Gastroesophageal sphincter (tissue), 3 donors: ENCODE measurements around the gene HLA-DQB2.

Experiments used
- EP300 ChIP-seq: sonication (generic); formaldehyde crosslinking; IDR thresholded peaks from one replicate; pipeline ENCODE4 v1.6.1; 2017; ENCODE audit warnings: antibody characterized with exemption, mild to moderate bottlenecking
- POLR2A ChIP-seq, 2 donors: fragments of 450-650 bp; IDR thresholded peaks; one replicate each; pipeline ENCODE4 v1.6.1; 2017; ENCODE audit warnings: antibody characterized with exemption in 2 of 2, mild to moderate bottlenecking in 2 of 2, moderate library complexity in 1 of 2
- TF ChIP-seq, protein P1 (sequence below), 4 experiments: fragments of 200-600 bp in 2 of 4; fragments of 450-650 bp in 2 of 4; sonication (generic) in 1 of 4; IDR thresholded peaks; one replicate each; pipeline ENCODE4 v1.5.1; 2017 to 2019; ENCODE audit warnings: antibody characterized with exemption in 4 of 4, mild to moderate bottlenecking in 2 of 4, moderate library complexity in 2 of 4

DNA sequence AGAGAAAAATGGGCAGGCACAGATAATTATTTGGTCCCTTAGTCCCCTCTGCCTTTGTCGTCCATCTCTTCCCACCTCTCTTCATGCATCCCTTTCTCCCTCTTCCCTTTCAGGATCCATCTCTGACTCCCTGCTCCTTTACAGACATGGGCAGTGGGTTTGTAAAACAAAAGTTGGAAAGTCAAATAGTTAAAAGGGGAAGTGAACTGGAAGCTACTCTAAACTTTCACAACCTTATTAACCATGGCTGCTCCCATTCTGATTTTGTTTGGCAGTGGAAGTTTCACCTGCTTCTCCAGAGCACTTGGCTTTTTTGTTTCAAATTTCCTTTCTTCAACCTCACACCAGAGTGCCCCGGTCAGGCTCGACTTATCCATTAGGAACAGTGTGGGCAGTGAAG lies 21.0 kb downstream of the HLA-DQB2 start:
- TF ChIP-seq, protein P1, sequence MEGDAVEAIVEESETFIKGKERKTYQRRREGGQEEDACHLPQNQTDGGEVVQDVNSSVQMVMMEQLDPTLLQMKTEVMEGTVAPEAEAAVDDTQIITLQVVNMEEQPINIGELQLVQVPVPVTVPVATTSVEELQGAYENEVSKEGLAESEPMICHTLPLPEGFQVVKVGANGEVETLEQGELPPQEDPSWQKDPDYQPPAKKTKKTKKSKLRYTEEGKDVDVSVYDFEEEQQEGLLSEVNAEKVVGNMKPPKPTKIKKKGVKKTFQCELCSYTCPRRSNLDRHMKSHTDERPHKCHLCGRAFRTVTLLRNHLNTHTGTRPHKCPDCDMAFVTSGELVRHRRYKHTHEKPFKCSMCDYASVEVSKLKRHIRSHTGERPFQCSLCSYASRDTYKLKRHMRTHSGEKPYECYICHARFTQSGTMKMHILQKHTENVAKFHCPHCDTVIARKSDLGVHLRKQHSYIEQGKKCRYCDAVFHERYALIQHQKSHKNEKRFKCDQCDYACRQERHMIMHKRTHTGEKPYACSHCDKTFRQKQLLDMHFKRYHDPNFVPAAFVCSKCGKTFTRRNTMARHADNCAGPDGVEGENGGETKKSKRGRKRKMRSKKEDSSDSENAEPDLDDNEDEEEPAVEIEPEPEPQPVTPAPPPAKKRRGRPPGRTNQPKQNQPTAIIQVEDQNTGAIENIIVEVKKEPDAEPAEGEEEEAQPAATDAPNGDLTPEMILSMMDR (IDR thresholded peaks at IDR 0.05), result no peak
- no peak for TF ChIP-seq POLR2A (IDR thresholded peaks at IDR 0.05)
- no peak for TF ChIP-seq EP300
